ENCODE measurements around the gene FAM76A.
"Not testable (repeated sequence)": the region's sequence is repeated elsewhere in the genome, so short reads cannot be mapped to it uniquely, and the experiment has no call there.

The FAM76A gene

DNA sequence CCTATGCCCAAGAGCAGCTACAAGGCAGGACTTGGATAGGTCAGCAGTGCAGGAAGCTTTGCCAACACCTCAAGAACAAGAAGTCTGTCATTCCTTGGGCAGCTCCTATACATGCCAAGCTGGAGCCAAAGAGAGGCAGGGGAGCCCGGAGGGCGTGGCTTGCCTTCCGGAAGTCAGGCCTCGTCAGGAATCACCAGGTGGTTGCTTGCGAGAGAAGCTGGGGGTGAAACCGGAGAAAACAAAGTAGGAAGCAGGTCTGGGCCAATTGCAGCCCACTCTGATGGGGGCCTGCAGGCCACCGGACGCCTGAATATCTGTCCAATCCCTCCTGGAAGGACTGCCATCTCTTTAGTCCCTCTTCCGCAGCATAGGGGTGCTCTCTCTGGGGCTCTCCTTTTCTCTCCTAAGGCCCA, 794 bp upstream of the FAM76A start:
- peak in 22 of 51 donors; percentile 3 to 52 (median 17) for DNase-seq

DNA sequence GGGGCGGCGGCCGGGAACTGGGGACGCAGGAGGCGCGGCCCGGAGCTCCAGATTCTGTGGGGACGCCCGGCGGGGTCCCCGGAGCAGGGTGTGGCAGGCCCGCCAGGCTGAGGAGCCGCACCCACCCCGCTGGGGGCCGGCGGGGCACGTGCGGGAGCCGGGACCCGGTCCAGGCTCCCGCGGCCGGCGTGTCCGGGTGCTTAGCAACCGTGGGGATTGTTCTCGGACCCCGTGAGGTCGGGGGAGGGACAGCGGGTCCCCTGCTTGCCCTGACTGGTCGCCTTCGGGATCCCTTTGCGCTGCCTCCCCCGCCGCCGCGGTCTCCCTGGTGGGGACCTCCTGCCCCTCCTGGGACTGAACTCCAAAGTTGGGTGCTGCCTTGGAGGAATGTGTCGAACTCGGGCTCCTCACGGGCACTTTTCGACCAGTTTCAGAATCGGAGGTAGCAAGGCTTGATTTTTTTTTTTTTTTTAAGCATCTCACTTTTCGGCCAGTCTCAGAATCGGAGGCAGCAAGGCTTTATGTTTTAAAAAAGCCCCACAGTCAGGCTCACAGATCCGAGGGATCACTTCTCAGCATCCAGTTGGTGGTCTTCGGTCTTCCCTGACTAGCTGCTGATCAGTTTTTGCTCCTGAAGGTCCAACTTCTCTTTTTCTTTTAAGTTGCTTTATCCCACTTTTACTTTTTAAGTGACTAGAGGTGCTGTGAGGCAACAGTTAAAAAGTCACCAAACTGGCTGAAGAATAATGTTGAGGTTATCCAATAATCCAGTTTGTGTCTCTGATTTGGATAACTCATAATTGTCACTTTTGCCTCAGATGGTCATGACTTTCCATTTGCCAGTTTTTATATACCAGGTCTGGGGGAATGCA, 648 bp downstream of the FAM76A start:
- peak in 46 of 51 donors; percentile 4 to 81 (median 55) for DNase-seq

DNA sequence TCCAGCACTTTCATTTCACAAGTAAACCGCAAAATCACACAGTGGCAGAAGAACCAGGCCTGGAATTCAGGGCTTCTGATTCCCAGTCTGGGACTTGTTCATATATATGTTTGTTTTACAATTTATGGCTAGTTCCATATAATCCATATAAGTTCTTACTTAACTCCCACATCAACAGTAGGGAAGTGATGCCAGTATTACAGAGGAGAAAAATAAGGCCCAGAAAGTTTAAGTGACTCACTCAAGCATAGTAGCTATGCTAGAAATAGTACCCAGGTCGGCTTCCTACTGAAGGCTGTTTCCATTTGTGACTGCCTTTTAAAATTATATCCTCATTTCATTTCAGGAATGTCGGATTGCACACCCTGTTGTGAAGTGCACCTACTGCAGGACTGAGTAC, 1.4 kb downstream of the FAM76A start:
- no peak for DNase-seq

DNA sequence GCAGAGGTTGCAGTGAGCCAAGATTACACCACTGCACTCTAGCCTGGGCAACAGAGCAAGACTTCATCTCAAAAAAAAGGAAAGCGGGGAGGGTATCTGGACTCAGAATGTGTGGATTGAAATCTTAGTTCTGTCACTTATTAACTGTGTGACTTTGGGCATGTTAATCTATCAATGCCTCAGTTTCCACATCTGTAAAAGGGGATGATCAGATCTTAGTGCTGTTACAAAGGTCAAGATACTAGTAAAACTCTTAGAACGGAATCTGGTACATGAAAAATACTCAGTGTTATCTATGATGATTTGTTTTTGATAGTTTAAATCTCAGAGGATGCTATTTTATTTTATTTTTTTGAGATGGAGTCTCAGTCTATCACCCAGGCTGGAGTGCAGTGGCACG, 10.5 kb downstream of the FAM76A start:
- no peak for DNase-seq

DNA sequence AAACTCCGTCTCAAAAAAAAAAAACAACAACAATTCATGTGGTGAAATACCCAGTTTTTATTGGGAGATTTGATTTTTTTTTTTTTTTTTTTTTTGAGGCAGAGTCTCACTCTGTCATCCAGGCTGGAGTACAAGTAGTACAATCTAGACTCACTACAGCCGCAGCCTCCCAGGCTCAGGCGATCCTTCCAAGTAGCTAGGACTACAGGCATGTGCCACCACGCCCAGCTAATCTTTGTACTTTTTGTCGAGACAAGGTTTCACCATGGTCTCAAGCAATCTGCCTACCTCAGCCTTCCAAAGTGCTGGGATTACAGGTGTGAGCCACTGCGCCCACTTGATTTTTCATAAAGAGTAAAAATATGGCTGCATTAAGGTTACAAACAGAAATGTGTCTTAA, 15.4 kb downstream of the FAM76A start:
- no peak for DNase-seq

DNA sequence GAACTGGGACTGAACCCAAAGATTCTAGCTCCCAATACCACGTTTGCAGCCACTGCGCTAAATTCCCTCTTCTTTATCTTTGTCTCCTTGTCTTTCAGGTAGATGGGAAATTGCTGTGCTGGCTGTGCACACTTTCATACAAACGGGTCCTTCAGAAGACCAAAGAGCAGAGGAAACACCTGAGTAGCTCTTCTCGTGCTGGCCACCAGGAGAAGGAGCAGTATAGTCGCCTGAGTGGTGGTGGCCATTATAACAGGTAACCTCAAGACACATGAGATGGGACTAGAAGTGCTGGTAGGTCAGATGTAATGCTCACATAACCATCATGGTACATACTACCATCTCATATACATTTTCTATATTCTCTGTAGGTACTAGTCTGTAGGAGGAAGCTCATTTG, 18.8 kb downstream of the FAM76A start:
- DNase-seq = no peak

DNA sequence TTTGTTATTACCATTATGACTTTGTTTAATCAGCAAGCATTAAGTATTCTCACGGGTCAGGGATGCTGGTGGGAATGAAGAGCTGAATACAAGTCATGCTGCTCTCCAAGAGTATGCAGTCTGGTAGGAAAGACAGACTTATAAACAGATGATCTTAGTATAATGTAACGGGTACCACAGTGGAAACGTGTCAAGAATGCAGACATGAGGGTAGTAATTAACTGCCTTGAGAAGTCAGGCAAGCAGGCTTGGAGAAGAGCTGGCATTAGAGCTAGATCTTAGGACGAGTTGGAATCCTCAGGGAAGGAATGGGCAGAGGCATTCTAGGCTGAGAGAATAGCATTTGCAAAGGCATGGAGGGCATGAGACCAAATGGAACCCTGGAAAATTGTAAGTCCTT, 19.7 kb downstream of the FAM76A start:
- DNase-seq = no peak

DNA sequence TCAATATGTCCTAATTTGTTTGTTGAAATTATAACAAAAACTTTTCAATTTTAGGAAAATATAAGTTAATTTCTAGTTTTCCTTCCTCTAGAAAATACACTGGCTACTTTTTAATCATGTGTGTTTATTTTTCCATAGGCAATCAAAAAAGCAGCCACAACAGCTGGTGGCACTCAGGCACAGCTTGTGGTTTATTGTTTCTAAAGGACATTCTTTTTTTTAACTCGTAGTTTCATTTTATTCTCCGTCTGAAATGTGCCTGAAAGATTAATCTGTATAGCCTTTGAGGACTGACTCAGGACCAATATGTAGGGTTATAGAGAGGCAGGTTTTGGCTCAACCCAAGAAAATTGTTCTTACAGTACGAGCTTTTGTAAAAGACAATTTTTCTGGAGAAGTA, 26.6 kb downstream of the FAM76A start:
- no peak for DNase-seq

DNA sequence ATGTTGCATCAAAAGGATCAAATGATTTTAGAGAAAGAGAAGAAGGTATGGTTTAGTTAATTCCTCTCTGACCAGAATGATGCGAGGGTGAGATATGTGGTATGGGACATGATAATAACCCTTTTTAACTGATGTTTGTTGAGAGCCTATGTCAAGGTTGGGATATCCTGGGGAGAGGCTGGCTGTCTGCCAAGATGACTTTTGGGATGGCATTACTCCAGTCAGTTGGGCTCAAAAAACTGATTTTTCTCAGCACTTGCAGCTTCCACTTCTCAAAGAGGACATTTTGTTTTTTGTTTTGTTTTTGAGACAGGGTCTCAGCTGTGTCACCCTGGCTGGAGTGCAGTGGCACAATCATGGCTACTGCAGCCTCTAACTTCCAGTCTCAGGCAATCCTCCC, 29.5 kb downstream of the FAM76A start:
- DNase-seq = peak in 3 of 51 donors; percentile 3 to 4 (median 4)

DNA sequence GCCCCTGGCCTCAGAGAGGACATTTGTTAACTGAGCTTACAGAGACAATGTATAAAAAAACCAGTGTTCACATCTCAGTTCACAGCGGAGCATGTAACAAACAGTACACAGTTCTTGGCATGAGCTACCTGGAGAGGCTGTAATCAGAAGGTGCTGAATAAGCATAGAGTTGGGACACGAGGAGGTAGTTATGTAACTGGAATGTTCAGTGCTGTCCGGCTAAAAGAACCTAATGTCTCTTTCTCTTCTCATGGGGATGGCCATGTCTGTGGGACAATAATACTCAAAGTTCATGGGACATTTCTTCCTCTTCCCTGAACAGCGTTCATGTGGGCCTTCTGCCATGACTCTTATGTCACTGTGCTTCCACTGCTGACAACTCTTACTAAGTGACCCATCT, 30.1 kb downstream of the FAM76A start:
- no peak for DNase-seq

DNA sequence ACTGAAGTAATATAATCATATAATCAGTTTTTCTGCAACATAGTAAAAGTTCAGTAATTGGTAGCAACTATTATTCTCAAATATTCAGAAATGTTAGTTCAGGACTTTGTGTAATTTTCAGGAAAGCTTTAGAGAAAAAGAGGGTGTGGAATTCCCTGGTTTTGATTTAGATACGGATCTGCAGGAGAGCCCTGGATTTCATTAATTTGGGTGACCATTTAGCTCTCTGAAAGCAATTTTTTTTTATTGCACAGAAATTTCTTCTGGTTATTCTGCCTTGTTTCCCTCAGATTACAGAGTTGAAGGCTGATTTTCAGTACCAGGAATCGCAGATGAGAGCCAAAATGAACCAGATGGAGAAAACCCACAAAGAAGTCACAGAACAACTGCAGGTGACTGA, 33.5 kb downstream of the FAM76A start:
- no peak for DNase-seq

DNA sequence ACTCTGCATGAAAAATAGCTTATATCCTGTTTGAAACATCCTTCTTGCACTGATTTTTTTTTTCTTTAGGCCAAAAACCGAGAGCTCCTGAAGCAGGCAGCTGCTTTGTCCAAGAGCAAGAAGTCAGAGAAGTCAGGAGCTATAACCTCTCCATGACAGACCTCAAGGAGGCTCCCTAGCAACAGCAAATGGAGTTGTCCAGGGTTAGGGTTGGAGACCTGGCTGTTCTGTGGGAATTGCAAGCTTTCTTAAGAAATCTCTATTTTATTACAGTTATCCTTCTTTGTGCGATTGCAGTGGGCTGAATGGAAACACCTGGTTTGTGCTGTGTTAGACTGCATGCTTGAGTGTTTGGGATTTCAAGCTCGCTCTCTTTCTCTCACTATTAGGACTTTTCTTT, 34.7 kb downstream of the FAM76A start:
- DNase-seq = no peak

DNA sequence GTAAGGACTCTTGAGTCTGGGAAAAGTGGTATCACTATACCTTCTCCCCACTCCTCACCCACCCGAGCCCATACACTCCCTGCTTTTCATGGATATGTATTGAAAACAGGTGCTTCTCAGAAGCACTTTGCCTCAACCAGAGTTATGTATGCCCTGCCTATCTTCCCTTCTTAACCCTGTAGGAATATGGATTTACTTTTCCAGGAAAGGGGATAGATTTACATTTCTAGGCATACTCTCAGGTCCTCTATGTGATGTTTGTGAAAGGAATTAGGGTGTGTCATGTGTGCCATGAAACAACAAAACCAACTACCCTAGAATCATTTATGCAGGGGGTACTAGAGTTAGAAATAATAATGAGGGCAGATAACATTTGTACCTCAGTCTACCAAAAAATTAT, 36.3 kb downstream of the FAM76A start:
- DNase-seq = no peak

DNA sequence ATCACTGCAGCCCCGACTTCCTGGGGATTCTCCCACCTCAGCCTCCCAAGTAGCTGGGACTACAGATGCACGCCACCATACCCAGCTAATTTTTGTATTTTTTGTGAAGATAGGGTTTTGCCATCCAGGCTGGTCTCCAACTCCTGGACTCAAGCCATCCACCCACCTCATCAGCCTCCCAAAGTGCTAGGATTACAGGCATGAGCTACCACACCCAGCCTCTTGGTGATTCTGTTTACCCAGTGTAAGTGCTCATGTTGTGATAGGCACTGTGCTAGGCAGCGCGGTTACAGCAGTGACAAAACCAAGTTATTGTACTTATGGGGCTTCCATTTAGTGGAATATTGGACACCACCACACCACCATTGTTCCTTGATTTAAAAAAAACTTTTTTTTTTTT, 37.6 kb downstream of the FAM76A start:
- DNase-seq = no peak

DNA sequence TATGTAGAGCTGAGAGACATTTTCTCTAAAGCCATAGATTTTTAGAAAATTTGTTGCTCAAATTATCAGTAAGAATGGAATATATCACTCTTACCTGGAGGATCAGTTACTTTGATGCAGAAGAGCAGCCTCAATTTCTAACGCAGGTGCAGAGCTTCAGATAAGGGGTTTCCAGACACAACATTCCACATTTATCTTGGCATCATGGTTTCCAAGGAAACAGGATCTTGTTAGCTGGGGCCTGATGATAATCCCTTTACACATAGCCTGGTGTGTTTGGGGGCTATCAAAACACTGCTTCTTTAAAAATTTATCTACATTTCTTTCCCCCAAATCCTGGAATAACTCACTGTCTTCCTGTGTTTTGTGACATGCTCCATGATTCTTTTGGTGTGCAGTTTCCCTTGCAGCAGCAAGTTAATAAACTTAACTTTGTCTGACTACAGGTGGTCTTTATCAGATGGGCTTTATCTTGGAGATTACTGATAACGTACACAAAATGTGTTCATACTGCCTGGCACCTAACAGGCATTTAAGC, 44.6 kb downstream of the FAM76A start:
- DNase-seq = no peak

DNA sequence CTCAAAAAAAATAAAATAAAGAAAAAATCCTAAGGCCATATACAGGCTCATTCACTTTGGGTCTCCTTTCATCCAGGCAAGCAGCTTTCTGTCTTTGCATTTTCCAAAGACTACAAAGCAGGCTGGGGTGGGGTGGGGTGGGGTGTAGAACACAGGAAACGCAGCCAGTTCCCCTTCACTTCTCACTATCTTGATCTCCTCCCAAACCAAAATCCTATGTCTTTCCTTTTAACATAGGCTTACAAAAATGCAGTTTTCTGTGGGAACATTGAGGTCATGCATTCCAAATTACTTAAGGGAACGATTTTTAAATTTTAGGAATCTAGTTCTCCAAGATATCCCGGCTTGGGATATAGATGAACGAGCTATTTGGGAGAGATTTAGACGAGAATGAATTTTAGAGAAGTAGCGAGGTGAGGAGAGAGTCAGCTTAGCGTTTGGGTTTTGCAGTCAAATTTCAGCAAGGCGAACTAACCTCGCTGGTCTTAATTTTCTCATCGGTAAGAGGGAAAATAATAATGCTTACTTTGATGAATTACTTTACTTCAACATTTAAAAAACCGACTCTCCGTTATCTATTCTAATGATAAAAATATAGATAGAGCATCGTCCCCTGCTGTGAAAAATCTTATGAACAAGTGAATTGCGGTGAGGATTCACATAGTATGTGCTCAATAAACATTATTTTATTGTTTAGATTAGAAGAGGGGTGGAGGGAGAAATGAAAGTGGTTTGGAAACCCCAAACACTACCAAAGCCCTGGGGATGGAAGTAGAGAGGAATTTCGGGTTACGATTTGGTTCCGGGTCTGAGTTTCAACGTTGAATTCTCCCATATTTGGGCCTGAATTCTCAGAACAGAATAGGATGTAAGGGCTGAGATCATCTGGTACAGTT, 46.5 kb downstream of the FAM76A start:
- DNase-seq = no peak

DNA sequence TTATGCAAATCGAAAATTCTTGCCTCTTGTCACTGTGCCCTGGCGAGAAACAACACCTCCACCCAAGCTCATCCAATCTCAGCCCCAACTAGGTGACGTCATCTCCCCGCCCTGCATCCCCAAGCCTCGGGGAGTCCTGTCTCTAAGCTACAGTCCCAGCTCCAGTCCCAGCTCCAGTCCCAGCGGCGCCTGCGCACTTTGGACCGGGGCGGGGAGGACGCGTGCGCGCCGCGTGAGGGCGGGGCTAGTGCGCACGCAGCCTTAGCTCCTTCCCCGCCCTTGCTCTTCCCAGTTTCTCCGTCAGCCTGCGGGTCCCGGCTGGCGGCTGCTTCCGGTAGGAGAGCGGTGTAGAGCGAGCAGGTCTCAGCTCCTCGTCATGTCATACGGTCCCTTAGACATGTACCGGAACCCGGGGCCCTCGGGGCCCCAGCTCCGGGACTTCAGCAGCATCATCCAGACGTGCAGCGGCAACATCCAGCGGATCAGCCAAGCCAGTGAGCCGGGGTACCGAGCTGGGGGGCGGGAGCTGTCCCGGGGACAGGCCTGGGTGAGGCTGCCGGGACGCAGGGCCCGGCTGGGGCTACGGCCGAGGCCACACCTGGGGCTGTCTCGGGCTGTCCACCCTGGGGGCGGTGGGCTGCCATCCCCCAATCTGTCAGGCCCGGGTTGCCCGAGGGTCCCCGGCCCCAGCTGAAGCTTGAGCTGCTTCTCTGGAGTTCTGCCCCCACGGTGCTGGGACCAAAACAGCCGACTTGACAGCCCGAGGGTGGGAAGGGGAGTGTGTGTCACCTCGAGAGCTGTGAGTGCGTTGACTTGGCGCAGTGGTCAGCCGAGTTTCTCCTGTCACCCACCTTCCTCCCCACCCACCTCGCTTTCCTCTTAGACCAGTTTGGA, 47.4 kb downstream of the FAM76A start, which contains the start of gene STX12:
Gene STX12, plus strand, starts transcription at position 288 of the 894 bp plus-strand sequence. Its CDS starts 89 bp downstream, at position 377.
- DNase-seq = peak; percentile 64 to 98 (median 95)

DNA sequence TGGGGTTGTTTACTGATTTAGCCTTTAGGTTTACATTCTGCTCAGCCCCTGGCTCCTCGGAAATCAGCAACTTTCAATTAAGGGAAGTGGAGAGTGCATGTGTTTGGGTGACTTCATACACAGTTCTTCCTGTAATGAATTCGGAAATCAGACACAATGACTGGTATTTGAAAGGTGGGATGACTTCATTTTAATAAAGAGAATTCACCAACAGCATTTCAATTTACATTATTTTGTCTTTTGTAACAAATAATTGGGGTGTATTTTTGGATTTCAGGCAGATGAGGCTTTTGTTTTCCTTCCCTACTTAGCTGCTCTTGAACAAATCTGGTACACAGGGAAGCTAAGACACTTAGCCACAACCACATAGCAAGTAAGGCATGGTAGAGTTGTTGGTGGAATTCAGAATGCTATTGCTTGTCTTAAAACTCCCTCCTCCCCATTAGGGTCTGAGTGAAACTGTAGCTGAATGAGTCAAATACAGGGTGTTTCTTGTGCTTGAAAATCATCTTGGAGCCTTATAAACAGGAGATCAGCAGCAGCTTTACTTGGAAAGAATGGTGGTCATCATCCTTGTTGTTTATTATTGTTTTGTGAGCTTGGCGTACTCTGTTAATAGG, 48.2 kb downstream of the FAM76A start:
- DNase-seq = peak in 1 of 51 donors; percentile 58

DNA sequence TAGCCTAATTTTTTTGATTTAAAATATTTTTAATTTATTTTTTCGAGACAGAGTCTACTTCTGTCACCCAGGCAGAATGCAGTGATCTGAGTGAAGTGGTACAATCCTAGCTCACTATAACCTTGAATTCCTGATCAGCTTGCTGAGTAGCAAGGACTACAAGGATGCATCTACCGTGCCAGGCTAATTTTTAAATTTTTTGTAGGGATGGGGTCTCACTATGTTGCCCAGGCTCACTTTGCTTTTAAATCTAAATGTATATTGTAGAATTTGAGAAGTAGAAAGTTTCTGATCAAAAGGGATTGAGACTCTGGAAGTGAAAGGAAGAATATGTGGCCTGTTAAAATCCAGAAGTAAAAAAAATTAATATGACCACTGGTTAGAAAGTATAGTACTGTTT, 48.9 kb downstream of the FAM76A start:
- no peak for DNase-seq

DNA sequence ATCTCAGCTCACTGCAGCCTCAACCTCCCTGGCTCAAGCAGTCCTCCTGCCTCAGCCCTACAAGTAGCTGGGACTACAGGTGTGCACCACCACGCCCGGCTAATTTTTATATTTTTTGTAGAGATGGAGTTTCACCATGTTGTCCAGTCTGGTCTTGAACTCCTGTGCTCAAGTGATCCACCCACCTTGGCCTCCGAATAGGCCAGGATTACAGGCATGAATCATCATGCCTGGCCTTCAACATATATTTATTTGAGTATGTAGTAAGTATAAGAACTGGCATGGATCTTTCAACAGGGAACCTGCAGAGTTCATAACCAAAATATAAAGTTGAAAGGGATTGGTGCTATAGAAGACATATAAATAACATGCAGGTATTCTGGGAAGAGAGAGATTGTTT, 49.6 kb downstream of the FAM76A start:
- not testable (repeated sequence) for DNase-seq

DNA sequence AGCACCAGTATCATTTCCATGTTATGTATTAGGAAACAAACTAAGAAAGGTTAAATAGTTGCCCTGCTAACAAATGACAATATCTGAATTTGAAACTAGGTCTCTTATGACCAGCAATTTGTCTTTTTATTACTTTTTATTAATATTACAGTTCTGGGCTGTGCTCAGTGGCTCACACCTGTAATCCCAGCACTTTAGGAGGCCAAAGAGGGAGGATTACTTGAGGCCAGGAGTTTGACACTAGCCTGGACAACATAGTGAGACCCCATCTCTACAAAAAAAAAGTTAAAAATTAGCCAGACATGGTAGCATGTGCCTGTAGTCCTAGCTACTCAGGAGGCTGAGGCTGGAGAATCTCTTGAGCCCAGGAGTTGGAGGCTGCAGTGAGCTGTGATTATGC, 50.5 kb downstream of the FAM76A start:
- DNase-seq = not testable (repeated sequence)
